Limb (tissue), 2 donors: Measurements from ENCODE around the gene KLK2.
A peak's percentile ranks its signal among the peaks of the same experiment; 100 is the strongest.
"Not testable (repeated sequence)": the region's sequence is repeated elsewhere in the genome, so short reads cannot be mapped to it uniquely, and the experiment has no call there.

Source experiments
- DNase-seq, 2 donors: peaks; one replicate each; pipeline ENCODE4 v3.0.0-alpha.2; 2016; ENCODE audit errors: extremely low spot score in 2 of 2

Gene KLK2

DNA sequence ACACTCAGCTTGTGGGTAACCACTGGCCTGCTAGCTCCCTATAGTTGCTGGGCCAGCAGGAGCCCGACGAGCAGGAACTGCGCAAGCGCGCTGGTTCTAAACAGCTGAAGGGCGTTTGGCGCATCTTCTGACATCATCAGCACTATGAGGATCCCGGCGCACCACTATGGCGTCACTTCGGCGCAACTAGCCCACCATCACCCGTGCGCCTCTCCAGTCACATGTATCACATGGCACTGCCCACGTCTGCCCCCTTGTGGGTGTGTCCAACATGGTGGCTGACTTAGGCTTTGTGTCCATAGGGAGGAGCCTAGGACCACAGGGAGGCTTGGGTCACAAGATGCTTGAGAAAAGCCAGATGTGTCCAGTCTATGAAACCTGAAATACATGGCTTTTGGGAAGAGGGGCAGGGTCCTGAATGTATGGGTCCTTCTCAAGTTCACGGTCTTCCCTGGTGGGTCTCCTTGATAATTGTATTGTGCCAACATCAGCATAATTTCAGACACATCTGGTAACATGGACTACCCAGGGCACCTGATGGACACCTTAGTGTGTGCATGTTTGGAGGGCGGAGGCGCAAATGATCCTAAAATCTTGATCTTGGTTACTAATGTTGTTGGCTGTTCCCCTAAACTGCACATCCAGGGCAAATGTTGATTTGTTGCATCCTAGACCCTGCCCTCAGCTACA lies 20.0 kb downstream of the KLK2 start:
- DNase-seq = no peak

DNA sequence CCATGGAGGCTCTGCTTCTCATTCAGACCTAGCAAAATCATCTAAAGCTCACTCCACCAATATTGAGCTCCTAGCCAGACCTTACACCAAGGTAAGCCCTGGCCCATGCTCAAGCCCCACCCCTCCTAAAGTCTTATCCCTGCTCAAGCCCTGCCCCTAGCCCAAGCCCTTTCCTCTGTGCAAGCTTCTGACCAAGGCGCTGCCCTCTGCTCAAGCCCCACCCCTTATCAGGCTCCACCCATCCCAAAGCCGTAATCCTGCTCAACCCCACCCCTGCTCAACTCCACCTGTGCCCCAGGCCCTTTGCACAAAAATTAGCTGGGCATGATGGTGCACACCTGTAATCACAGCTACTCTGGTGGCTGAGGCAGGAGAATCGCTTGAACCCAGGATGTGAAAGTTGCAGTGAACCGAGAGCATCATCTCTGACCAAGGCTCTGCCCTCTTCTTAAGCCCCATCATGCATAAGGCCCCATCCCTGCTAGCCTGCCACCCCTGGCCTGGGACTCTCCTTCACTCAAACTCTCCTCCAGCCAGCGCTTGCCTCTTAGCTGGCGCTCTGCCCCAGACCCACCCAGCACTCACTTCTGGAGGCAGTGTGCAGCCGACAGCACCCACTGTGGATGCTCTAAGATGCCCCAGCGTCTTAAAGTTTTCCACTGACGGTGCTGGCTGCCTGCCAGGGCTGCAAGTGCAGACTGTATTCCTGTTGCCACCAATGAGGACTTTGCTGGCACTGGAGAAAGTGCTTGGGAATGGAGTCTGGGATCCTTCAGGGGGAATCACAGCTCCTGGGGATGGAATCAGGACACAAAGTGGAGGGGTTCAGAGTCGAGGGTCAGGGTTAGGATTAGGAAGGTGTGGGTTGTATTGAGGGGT lies 21.5 kb downstream of the KLK2 start:
- DNase-seq = no peak

DNA sequence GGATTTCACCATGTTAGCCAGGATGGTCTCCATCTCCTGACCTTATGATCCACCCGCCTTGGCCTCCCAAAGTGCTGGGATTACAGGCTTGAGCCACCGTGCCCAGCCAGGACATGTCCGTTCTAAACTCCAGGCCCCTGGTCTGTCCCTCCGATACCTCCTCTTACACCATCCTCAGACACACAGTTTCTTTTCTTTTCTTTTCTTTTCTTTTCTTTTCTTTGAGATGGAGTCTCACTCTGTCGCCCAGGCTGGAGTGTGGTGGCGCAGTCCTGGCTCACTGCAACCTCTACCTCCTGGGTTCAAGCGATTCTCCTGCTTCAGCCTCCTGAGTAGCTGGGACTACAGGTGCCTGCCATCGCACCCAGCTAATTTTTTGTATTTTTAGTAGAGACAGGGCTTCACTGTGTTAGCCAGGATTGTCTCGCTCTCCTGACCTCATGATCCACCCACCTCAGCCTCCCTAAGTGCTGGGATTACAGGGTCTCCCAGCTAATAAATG lies 22.9 kb downstream of the KLK2 start:
- not testable (repeated sequence) for DNase-seq

DNA sequence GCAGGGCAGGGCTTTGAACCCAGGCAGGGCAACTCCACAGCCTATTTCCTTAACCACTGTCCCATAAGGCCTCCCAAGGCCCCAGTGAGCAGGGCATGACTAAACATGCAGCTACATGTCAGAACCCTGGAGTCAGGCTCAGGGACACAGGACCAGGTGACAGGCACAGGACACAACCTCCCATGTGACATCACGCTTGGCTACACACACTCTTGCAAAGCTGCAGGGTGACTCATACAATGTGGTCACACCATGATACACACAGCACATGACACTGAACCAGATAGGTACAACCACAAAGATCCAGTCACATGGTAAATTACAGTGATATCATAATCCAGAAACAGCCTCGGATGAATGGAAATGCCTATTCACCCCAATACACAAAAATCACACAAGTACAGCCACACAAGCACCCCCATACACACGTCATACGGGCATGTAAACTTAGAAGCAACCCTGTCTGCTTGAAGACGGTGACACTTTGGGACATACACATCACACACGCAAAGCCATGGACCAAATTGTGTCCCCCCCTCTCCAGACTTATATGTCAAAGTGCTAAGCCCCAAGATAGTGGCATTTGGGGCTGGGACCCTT lies 23.5 kb downstream of the KLK2 start:
- no peak for DNase-seq

DNA sequence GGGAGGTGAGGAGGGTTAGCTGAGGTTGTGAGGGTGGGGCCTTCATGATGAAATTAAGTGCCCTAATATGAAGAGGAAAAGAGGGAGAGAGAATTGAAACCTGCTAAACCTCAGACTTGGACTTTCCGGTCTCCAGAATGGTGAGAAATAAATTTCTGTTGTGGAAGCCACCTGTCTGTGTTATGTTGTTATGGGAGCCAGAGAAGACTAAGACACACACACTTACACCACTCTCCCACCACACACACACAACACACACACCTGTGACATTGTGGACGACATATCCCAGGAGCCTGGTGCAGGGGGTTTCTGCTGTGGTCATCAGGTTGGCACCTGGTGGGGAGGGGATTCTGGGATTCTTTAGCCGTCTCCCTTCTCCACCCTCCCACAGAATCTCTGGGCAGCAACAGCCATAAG lies 24.0 kb downstream of the KLK2 start:
- DNase-seq = no peak

DNA sequence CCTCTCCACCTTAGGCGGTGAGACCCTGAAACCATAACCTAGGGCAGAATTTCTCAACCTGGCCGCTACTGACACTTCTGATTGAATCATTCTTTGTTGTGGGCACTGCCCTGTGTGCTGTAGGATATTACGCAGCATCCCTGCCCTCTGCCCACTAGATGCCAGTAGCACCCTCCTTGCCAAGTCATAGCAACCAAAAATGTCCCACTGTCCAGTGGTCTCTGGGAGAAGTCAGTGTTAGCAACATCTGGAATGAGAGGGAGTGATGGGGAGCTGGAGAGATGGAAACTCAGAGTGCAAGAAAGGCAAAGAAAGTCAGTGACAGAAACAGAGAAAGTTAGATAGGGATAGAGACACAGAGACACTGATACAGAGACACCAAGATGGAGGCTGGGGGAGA lies 24.4 kb downstream of the KLK2 start:
- DNase-seq = no peak

DNA sequence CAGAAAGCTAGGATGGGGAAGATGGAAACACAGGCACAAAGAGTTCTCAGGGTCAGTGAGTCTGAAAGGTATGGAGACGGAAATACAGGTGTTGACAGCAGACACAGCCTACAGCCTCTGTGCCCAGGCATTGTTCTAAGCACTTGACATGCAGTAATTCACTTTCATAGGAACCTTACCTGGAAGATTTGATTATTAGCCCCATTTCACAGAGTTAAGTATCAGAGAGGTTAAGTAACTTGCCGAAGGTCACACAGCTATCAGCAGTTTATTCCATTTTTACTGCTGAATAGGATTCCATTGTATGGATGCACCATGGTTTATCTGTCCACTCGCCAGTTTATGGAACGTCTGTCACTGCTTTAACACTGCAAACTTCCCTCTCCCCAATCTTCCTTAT lies 24.8 kb downstream of the KLK2 start:
- DNase-seq = no peak

DNA sequence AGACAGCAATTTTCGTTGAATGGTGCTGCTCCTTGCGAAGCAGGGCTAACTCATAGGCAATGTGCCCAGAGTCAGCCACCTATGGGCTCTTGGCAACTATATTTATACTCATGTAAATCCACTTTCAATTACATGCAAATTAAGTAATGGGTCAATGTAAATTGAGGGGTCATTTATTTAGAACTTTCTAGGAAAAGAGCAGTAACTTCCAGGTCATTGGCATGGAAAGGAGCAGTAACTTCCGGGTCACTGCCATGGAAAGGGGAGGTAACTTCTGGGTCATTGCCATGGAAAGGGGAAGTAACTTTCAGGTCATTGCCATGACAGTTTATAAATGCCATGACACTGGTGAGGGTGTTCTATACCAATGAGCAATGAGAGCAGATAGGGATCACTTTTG lies 26.3 kb downstream of the KLK2 start:
- no peak for DNase-seq

DNA sequence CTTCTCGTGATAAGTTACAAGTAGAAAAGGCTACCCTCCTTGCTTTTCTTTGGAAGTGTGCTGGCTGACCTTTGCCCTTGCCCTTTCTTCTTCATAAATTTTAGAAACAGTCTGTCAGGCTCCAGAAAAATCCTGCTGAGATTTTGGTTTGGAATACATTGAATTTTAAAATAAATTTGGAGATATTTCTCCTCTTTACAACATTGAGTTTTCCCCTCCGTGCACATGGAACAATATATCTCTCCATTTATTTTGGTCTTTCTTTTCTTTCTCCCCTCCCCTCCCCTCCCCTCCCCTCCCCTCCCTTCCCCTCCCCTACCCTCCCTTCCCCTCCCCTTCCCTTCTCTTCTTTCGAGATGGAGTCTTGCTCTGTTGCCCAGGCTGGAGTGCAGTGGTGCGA lies 29.4 kb downstream of the KLK2 start:
- DNase-seq = no peak

DNA sequence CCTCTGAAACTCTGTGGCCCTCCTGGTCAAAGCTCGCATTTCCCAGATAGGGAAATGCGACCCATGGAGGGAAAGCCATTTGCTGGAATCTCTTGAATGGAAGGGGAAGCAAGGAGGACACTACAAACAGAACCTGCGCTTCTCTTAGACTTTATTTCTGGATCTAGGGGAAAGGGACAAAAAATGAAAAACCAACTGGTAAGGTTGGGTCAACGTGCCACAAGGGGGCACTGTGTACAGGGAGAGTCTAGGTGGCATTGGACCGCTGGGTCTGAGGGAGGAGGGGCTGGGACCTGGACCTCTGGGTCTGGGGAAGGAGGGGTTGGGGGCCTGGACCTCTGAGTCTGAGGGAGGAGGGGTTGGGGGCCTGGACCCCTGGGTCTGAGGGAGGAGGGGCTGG lies 33.0 kb downstream of the KLK2 start:
- no peak for DNase-seq

DNA sequence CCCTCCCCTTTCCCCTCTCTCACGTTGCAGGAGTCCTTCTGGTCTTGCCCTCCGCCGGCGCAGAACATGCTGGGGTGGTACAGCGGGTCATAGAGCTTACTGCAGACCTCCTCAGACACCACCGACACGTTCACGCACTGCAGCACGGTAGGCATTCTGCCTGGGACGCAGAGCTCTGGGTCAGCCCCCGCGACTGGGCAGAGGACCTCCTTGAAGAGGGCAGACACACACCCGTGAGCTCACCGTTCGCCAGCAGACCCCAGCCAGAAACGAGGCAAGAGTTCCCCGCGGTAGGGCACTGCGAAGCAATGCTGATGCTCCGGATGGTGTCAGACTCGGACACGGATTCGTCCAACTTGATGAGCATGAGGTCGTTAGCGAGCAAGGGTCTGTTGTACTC lies 35.1 kb downstream of the KLK2 start:
- no peak for DNase-seq

DNA sequence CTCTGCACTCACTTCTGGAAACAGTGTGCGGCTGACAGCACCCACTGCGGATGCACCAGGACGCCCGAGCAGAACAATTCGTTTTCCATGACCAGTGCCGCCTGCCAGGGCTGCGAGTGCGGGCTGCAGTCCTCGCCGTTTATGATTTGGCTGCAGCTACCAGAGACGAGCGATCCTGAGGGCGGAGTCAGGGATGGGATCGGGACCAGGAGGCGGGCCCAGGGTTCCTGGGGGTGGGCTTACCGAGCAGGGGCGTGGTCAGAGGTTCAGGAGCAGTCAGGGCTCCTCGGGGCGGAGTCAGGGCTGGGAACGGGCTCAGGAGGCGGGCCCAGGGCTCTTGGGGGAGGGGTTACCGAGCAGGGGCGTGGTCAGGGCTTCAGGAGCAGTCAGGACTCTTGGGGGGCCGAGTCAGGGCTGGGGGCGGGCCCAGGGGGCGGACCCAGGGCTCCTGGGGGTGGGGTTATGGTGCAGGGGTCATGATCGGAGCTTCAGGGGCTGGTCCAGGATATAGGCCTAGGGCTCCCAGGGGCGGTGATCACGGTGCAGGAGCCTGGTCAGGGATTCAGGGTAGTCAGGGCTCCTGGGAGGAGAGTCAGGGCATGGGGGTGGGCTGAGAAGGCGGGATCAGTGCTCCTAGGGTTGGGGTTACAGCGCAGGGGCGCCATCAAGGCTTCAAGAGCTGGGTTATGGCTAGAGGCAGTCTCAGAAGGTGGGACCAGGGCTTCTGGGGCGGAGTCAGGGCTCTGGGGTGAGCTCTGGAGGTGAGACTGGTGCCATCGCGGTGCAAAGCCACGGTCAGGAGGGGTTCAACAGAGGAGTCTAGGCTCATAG lies 36.2 kb downstream of the KLK2 start:
- DNase-seq = peak in 1 of 2 donors; percentile 69

DNA sequence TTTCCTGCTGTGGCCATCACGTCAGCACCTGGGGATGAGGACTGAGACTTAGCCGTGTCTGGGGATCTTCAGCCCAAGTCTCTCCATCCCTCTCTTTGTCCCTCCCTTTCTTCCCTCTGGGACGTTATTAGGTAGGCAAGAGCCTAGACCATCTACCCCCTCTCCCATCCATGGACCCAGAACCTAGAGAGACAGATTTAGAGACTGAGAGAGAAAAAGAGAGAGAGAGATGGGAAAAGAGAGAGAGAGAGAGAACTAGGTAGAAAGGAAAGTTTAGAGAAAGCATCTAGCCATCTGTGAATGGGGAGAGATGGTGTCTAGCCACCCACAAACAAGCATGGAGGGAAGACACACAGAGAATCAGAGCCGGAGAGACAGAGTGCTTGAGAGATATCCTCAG lies 37.5 kb downstream of the KLK2 start:
- DNase-seq = no peak

DNA sequence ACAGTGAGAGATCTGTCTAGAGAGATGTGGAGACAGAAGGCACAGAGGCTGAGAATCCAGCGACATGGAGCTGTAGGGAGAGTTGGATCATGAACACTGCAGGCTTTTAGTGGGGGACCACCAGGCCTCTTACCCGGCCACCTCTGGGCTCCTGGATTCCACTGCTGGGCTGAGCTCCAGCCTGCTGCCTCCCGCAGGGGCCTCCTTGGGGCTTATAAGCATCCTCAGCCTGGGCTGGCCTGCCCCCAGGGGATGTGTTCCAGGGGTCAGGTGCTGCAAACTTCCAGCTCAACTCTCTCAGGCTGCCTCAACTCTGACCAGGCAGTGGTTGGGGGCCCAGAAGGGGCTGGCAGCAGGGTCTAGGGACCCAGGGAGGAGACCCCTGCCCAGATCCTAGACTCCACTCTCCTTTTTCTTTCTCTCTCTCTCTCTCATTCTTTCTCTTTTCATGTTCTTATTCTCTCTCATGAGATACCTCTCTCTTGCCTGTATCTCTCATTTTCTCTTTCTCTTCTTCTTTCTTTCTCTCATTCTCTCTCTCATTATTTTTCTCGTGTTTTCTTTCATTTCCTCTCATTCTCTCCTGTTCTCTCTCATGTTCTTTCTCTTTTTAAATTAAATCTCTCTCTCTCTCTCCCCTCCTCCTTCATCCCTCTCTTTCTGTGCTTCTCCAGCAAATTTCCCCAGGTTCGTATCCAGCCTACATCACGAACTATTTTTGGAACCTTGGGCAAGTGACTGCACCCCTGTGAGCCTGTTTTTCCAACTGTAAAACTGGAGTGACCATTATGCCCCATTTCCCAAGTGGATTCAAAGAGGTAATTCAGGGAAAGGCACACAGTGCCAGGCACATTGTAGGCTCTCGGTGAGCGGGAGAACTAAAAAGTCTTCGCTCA lies 38.2 kb downstream of the KLK2 start, which contains the start of gene KLK4:
Gene KLK4 (minus strand): TSS at position 190 of the 896 bp plus-strand sequence. CDS start 657 bp downstream, outside the sequence.
- DNase-seq = no peak

DNA sequence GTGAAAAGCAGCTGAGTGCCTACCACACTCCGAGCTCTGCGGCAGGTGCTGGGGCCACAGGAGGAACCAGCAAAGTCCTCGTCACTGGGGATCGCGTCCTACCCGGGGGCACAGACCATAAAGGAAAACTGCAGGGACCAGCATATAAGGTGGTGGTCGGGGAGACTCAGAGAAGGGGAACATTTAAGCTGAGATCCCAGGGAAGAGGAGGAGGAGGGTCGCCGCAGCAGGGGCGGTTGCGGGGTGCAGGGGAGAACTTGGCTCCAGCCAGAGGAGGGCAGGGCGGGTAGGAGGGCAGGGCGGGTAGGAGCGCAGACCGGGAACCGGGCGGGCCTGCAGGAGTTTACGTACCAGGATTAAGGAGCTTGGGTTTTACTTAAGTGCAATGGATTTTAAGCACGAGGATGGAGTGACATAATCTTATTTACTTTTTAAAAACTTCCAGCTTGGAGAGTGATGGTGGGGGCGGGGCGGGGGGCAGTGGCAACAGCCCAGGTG lies 38.9 kb downstream of the KLK2 start:
- DNase-seq = no peak

DNA sequence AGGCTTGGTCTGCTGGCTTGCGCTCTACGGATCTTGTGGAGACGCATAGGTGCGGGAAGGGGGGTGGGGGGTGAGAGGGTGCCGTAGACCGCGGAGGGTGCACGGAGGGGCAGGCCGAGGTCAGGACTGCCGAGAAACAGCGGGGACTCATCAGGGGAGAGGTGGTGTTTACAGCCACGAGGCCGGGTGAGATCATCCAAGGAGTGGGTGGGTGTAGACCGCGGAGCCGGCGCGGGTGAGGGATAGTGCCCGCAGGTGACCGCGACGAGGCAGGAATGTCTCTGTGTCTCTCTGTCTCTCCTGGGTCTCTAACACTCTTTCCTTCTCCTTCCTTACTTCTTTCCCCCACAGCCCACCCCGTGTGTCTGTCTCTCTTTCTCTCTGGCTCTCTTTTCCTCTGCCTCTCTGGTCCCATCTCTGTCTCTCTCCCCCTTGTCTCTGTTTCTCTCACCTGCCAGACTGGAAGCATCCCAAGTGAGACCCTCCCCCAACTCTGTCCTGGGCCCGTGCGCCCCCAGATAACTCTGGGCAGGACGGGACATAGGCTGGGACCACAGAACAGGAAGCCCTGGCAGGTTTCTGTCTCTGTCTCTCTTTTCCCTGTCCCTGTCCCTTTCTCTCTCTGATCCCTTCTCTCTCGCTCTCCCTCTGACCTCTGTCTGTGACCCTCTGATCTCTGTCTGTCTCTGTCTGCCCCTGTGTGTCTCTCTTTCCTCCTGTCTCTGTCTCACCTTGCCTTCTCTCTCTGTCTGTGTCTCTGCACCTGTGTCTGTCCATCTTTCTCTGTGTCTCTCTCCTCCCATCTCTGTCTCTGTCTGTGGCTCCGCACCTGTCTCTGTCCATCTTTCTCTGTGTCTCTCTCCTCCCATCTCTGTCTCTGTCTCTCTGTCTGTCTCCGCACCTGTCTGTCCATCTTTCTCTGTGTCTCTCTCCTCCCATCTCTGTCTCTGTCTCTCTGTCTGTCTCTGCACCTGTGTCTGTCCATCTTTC lies 39.8 kb downstream of the KLK2 start:
- DNase-seq = no peak

DNA sequence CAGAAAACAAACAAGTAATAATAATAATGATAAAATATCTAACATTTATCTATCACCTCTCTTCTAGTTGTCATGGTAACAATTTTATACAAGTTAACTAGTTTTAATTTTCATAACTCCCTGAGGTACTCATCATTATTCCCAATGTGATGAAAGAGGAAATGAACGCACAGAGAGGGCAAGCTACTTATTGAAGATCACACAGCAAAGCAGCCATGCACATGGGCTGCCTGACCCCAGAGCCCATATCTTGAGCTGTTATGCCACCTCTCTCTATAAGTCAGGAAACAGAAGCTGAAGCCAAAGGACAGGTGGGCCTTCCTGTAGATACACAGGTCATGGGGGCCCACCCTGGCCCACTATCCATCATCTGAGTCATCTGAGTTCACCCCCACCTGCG lies 42.8 kb downstream of the KLK2 start:
- no peak for DNase-seq

DNA sequence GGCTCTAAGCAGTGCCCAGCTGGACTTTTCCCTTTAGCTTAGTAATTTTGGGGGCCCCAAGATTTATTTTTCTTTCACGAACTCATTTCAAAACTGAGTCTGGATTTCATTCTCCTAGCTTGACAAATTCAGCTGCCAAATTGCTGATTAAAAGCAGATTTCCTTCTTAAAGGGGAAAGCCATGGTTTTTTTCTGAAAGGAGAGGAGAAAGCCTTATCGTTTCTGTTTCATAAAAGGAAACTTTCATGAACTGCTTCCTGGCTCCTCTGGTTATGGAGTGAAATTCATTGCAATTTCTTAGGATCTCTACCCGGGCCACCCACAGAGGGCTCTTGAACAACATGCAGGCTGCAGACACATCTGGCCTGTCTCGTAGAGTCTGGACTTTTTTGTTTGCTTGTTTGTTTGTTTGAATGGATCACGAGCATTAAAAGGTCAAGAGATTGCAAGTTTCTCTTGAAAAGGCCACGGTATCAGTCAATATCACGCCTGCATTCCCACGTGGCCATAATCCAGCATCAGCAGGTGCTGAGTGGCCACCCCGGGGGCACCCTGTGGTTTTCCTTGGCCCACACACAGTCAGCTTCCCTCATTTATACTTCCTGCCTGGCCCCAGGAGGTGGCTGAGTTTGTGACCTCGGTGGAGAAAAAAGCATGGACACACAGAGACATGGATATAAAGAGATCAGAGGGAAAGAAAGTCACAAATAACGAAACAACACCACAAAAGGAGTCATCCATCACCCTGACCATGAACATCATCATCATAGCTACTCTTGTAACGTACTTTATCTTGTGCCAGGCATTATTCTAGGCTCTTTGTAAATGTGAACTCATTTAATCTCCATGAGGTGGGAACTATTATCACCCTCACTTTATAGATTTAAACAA lies 48.4 kb downstream of the KLK2 start:
- DNase-seq = no peak
